CD14-positive monocyte (primary cell): ENCODE measurements around the gene RP9. TPM values are rescaled to one million over a fixed set of nuclear protein-coding genes. Genes with fewer than 3 reads are reported as not detected.

Experiments used
- DNase-seq, 3 donors: peaks; one replicate each; pipeline ENCODE4 v3.0.0-alpha.2; 2011 to 2022
- H2AFZ ChIP-seq: 2 replicates; pipeline ENCODE4 v1.6.0; 2012; ENCODE audit warnings: mild to moderate bottlenecking, low read depth, low read length, inconsistent platforms; ENCODE audit not compliant: insufficient read depth, poor library complexity, severe bottlenecking
- H3K27ac ChIP-seq, 2 donors: 1 replicate in 1 of 2; 2 replicates in 1 of 2; pipeline ENCODE4 v1.5.1; 2012 to 2013; ENCODE audit warnings: low read length in 2 of 2, control low read depth in 1 of 2, inconsistent platforms in 1 of 2, low read depth in 1 of 2, mild to moderate bottlenecking in 1 of 2
- H3K27me3 ChIP-seq, 2 donors: one replicate each; pipeline versions ENCODE4 v1.6.0 to v1.6.1; 2011 to 2013; ENCODE audit warnings: low read length in 2 of 2; ENCODE audit not compliant: control insufficient read depth in 2 of 2, insufficient read depth in 2 of 2
- H3K36me3 ChIP-seq, 2 donors: replicated peaks in 1 of 2; 1 replicate in 1 of 2; 2 replicates in 1 of 2; pipeline versions ENCODE4 v1.5.1 to v1.6.1; 2012 to 2013; ENCODE audit warnings: low read length in 2 of 2, control low read depth in 1 of 2, inconsistent platforms in 1 of 2, mild to moderate bottlenecking in 1 of 2; ENCODE audit not compliant: insufficient read depth in 2 of 2, control insufficient read depth in 1 of 2
- H3K4me1 ChIP-seq, 2 donors: 1 replicate in 1 of 2; 2 replicates in 1 of 2; pipeline versions ENCODE4 v1.5.1 to v1.6.1; 2012 to 2013; ENCODE audit warnings: low read length in 2 of 2, control low read depth in 1 of 2, inconsistent platforms in 1 of 2, mild to moderate bottlenecking in 1 of 2, moderate library complexity in 1 of 2; ENCODE audit not compliant: insufficient read depth in 2 of 2, control insufficient read depth in 1 of 2
- H3K4me2 ChIP-seq: replicated peaks from 2 replicates; pipeline ENCODE3; 2012; ENCODE audit warnings: low read length, moderate library complexity, mild to moderate bottlenecking; ENCODE audit not compliant: poor library complexity, severe bottlenecking; ENCODE audit errors: extremely low read depth
- H3K4me3 ChIP-seq, 3 experiments: fragments of 200-600 bp in 1 of 3; sonication (generic) in 1 of 3; replicated peaks in 1 of 3; 1 replicate in 2 of 3; 2 replicates in 1 of 3; pipeline ENCODE4 v1.5.1; 2011 to 2013; ENCODE audit warnings: low read length in 3 of 3, mild to moderate bottlenecking in 3 of 3, control low read depth in 2 of 3, low read depth in 2 of 3, inconsistent platforms in 1 of 3, moderate library complexity in 1 of 3
- H3K79me2 ChIP-seq: 2 replicates; pipeline ENCODE4 v1.6.0; 2012; ENCODE audit warnings: mild to moderate bottlenecking, control low read depth, inconsistent platforms, low read length, moderate library complexity; ENCODE audit not compliant: insufficient read depth
- H3K9ac ChIP-seq: 2 replicates; pipeline ENCODE4 v1.6.0; 2017; ENCODE audit warnings: low read length, mild to moderate bottlenecking; ENCODE audit not compliant: insufficient read depth, poor library complexity, severe bottlenecking
- H3K9me3 ChIP-seq, 2 donors: replicated peaks in 1 of 2; 1 replicate in 1 of 2; 2 replicates in 1 of 2; pipeline versions ENCODE4 v1.5.1 to v1.6.1; 2012 to 2013; ENCODE audit warnings: low read length in 2 of 2, control low read depth in 1 of 2; ENCODE audit not compliant: control insufficient read depth in 1 of 2, insufficient read depth in 1 of 2
- H4K20me1 ChIP-seq: 2 replicates; pipeline ENCODE4 v1.6.0; 2012; ENCODE audit warnings: mild to moderate bottlenecking, low read length, control low read depth, moderate library complexity; ENCODE audit not compliant: insufficient read depth
- H3K27ac Mint-ChIP-seq, 7 donors: one replicate each; pipeline ENCODE4 v1.8.0; 2020; ENCODE audit warnings: mild to moderate bottlenecking in 7 of 7, mixed read lengths in 7 of 7, moderate library complexity in 6 of 7, inconsistent platforms in 2 of 7
- H3K27me3 Mint-ChIP-seq, 3 donors: one replicate each; pipeline ENCODE4 v1.8.0; 2021 to 2022; ENCODE audit warnings: low read depth in 3 of 3, mild to moderate bottlenecking in 3 of 3, mixed read lengths in 3 of 3, moderate library complexity in 3 of 3, inconsistent platforms in 1 of 3
- H3K36me3 Mint-ChIP-seq, 2 donors: one replicate each; pipeline ENCODE4 v1.8.0; 2020; ENCODE audit warnings: mixed read lengths in 2 of 2, inconsistent platforms in 1 of 2, mild to moderate bottlenecking in 1 of 2
- H3K4me1 Mint-ChIP-seq: one replicate; pipeline ENCODE4 v1.8.0; 2020; ENCODE audit warnings: mild to moderate bottlenecking, mixed read lengths
- H3K4me3 Mint-ChIP-seq, 2 donors: one replicate each; pipeline ENCODE4 v1.8.0; 2020; ENCODE audit warnings: mild to moderate bottlenecking in 2 of 2, mixed read lengths in 2 of 2, moderate library complexity in 1 of 2
- H3K9me3 Mint-ChIP-seq, 7 donors: one replicate each; pipeline ENCODE4 v1.8.0; 2020 to 2022; ENCODE audit warnings: mixed read lengths in 7 of 7, mild to moderate bottlenecking in 6 of 7, moderate library complexity in 6 of 7, inconsistent platforms in 2 of 7
- CTCF ChIP-seq: fragments of 200-600 bp; IDR thresholded peaks from one replicate; pipeline ENCODE4 v1.8.0; 2022; ENCODE audit warnings: antibody characterized with exemption, mild to moderate bottlenecking
- WGBS: methylation state at CpG from one replicate; pipeline ENCODE4 v1.1.5; 2013; ENCODE audit warnings: missing lambda C conversion rate; ENCODE audit not compliant: insufficient coverage; 5-methylcytosine and 5-hydroxymethylcytosine counted together
- intact Hi-C, 2 donors: fragments of 100-400 bp; cut with micrococcal nuclease; formaldehyde crosslinking; loops; one replicate each; pipeline versions ENCODE4 v1.15.0 to v1.15.1; 2023
- polyA plus RNA-seq, 3 donors: library from polyadenylated mRNA; depleted of rRNA in 1 of 3; unstranded in 2 of 3; stranded (reverse) in 1 of 3; fragments of 300-500 nt in 2 of 3; fragments of >200 nt in 1 of 3; fragmentation: Illumina TruSeq in 2 of 3; gene quantifications; 1 replicate in 2 of 3; 2 replicates in 1 of 3; pipeline ENCODE4 v1.2.3, GENCODE V29; 2012 to 2021

The RP9 gene
- polyA plus RNA-seq, 3 donors: 6.5 to 12.7 (median 8.7) TPM

GRCh38 chr7:33091111-33091531 is 18.1 kb downstream of the RP9 start:
- Mint-ChIP-seq H3K4me1 (no peaks in the 10 kb centered on the region), H3K9me3 (peaks cover 0 to 5% (median 2%) of the 10 kb centered on the region in 7 donors), H3K27ac (no peak overlapping the region), H3K4me3 (no peak overlapping the region), H3K27me3 (peaks cover 0 to 2% (median 0%) of the 10 kb centered on the region in 3 donors), H3K36me3 (peaks cover 25 to 29% of the 10 kb centered on the region in 2 donors)
- Histone ChIP-seq H3K9me3 (no peaks in the 10 kb centered on the region), H3K27ac (no peak overlapping the region), H3K4me3 (no peak overlapping the region), H4K20me1 (no peaks in the 10 kb centered on the region), H3K4me2 (no peak overlapping the region), H3K79me2 (no peaks in the 10 kb centered on the region), H2AFZ (no peak overlapping the region), H3K4me1 (no peaks in the 10 kb centered on the region), H3K27me3 (no peaks in the 10 kb centered on the region), H3K36me3 (peaks cover 16 to 34% of the 10 kb centered on the region in 2 donors), H3K9ac (no peak overlapping the region)
- intact Hi-C loops: no loop called here
- no peak for TF ChIP-seq CTCF
- WGBS: 100% methylated on average over 1 of the region's 4 CpGs
- DNase-seq: no peak

- no peaks in the 10 kb centered on the region for H3K9me3 ChIP-seq
- no peak overlapping the region for H3K4me2 ChIP-seq
- Mint-ChIP-seq H3K4me1 (no peaks in the 10 kb centered on the region), H3K9me3 (peaks cover 0 to 7% (median 3%) of the 10 kb centered on the region in 7 donors), H3K36me3 (peaks cover 9 to 14% of the 10 kb centered on the region in 2 donors), H3K27ac (no peak overlapping the region), H3K4me3 (no peak overlapping the region), H3K27me3 (peaks cover 0 to 2% (median 0%) of the 10 kb centered on the region in 3 donors)
- H3K4me1 ChIP-seq: no peaks in the 10 kb centered on the region
- H3K36me3 ChIP-seq: peaks cover 3 to 16% of the 10 kb centered on the region in 2 donors
- H3K4me3 ChIP-seq: no peak overlapping the region
- intact Hi-C loops: no loop called here
- DNase-seq: no peak
- H3K27ac ChIP-seq: no peak overlapping the region
- H2AFZ ChIP-seq: no peak overlapping the region
- H3K79me2 ChIP-seq: no peaks in the 10 kb centered on the region
- H3K27me3 ChIP-seq: no peaks in the 10 kb centered on the region
- TF ChIP-seq CTCF: no peak
- no peak overlapping the region for H3K9ac ChIP-seq
- no CpG with 5 or more reads among the region's 7 CpGs for WGBS
- H4K20me1 ChIP-seq: no peaks in the 10 kb centered on the region
Observed at GRCh38 chr7:33089142-33089541, 20.1 kb downstream of the RP9 start.
